Activated T-cell treated with anti-CD3 and anti-CD28 coated beads, Interleukin-2, amount 50 U/mL, for 72 hours (primary cell): ENCODE results near the gene CAPN13. TPM values are rescaled to one million over a fixed set of nuclear protein-coding genes. Genes with fewer than 3 reads are reported as not detected.
A peak's percentile ranks its signal among the peaks of the same experiment; 100 is the strongest.
"Not testable (repeated sequence)": the region's sequence is repeated elsewhere in the genome, so short reads cannot be mapped to it uniquely, and the experiment has no call there.

Experiments used
- ATAC-seq, 2 donors: fragments of 150-1000 bp; cut with Tn5 transposase; replicated peaks in 1 of 2; 2 replicates each; pipeline ENCODE4 v1.10.0; 2021; ENCODE audit warnings: moderate library complexity in 2 of 2, mild to moderate bottlenecking in 1 of 2
- DNase-seq, 2 donors: peaks; one replicate each; pipeline ENCODE4 v3.0.0; 2021 to 2022; ENCODE audit warnings: mixed read lengths in 1 of 2
- H3K27ac Mint-ChIP-seq: one replicate; pipeline ENCODE4 v1.8.0; 2022; ENCODE audit warnings: mild to moderate bottlenecking, moderate library complexity, mixed read lengths
- H3K27me3 Mint-ChIP-seq: one replicate; pipeline ENCODE4 v1.8.0; 2022; ENCODE audit warnings: low read depth, mixed read lengths
- H3K36me3 Mint-ChIP-seq, 2 donors: one replicate each; pipeline ENCODE4 v1.8.0; 2022; ENCODE audit warnings: mixed read lengths in 2 of 2, mild to moderate bottlenecking in 1 of 2; ENCODE audit not compliant: insufficient read depth in 2 of 2
- H3K4me1 Mint-ChIP-seq: one replicate; pipeline ENCODE4 v1.8.0; 2022; ENCODE audit warnings: low read depth, mixed read lengths
- H3K4me3 Mint-ChIP-seq, 2 donors: one replicate each; pipeline ENCODE4 v1.8.0; 2022; ENCODE audit warnings: mild to moderate bottlenecking in 2 of 2, mixed read lengths in 2 of 2, moderate library complexity in 2 of 2
- H3K9me3 Mint-ChIP-seq, 2 donors: one replicate each; pipeline ENCODE4 v1.8.0; 2022; ENCODE audit warnings: mixed read lengths in 2 of 2
- total RNA-seq, 2 donors: library from RNA; stranded (reverse); gene quantifications; one replicate each; pipeline ENCODE4 v1.2.3, GENCODE V29; 2022

Gene CAPN13
- total RNA-seq, 2 donors from 2014 or later = not detected

DNA sequence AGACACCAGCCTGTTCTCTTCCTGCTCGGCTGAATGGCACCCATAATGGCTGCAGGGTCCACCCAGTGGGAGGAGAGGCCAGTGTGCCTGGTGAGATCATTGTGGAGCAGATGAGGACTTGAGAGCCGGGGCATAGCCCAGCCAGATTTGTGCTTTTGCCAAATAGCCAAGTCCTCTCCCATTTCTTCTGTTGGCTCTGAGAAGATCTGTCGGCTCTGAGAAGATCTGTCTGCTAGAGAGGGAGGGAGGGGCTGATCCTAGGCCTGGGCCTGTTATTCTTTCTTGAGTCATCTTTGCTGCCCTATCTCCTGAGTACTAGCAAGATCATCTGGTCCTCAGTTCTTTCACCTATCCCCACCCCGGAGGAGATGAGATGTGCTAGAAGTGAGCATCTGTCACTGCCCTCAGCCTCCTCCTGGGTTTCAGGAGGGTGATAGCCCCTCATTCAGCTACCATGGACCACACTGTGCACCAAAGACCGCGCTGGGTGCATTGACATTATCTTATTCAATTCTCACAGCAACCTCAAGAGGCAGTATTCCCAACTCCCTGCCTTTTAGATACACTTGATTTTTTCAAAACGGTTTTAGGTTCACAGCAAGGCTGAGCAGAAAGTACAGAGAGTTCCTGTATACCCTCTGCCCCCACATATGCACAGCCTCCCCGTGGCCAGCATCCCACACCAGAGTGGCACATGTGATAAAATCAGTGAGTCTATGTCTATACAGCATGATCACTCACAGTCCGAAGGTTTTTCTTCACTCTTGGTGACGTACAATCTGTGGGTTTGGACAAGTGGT is 98.6 kb downstream of the CAPN13 start:
- ATAC-seq (no peak), DNase-seq (no peak)
- Mint-ChIP-seq H3K27me3 (no peaks in the 10 kb centered on the region), H3K27ac (no peak overlapping the region), H3K4me3 (no peak overlapping the region), H3K36me3 (no peaks in the 10 kb centered on the region), H3K4me1 (no peaks in the 10 kb centered on the region), H3K9me3 (no peaks in the 10 kb centered on the region)

DNA sequence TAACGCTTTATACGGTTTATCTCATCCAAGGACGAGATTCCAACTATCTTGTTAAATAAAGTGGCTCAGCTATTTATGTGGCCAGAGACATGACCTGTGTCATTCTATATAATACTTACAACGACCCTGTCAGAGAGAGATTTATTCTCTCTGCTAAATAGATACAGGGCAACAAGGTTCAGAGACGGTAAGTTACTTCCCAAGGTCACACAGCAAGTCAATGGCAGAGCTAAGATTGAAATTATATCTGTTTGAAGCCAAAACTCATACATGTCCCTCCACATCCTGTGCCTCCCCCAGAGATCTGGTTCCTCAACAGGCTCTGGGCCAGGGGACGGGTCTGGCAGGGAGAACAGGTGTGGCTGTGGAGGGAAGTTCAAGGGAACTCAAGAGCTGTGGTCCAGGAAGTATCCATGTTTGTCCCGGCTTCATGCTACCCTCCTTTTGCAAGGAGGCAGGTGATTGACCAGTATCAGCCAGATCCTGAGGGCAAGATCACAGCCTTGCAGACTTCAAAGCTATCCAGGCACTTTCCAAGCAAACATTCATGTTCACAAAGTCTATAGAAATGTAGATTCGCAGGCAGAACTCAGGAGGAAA is 99.8 kb downstream of the CAPN13 start:
- no peaks in the 10 kb centered on the region for H3K27me3 Mint-ChIP-seq
- ATAC-seq (no peak), DNase-seq (no peak)
- peaks cover 2 to 4% of the 10 kb centered on the region in 2 donors for H3K9me3 Mint-ChIP-seq
- no peak overlapping the region for H3K27ac Mint-ChIP-seq
- H3K4me3 Mint-ChIP-seq = no peak overlapping the region
- no peaks in the 10 kb centered on the region for H3K4me1 Mint-ChIP-seq
- peaks cover 5 to 7% of the 10 kb centered on the region in 2 donors for H3K36me3 Mint-ChIP-seq

DNA sequence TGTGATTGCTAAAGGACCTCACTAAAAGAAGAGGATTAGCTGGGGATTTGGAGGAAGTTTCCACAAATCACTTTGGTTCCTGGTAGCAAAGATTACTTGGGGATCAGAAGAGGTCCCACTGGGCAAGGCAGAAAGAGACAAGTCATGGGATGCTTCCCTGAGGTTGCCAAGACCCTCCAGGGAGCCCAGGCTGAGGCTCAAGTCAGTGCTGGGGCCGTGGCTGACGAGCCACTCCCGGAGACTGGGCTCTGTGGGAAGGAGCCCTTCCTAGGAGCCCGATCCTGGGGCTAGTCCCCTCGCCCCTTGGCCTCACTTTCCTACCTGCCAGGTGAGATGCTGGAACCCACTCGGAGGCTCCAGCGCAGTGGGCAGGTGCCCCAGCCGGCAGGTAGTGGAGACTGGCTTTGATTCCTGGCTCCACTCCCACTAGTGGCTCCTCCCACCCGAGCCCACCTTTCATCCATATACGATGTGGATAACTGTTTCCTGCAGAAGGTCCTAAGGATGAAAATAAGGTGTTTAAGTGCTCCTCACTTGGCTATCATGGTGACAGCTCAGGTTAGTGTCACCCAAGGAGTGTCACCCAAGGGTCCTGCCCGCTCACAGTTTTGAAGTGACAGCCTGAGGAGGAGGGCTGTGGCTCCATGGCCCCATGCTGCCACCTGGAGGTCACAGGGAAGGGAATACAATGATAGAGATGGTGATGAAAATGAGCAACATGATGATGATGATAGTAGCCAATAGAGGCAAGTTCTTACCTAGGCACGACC is 100.5 kb downstream of the CAPN13 start:
- H3K4me3 Mint-ChIP-seq = no peak overlapping the region
- H3K4me1 Mint-ChIP-seq = no peaks in the 10 kb centered on the region
- DNase-seq = peak; percentile 81 to 82

DNA sequence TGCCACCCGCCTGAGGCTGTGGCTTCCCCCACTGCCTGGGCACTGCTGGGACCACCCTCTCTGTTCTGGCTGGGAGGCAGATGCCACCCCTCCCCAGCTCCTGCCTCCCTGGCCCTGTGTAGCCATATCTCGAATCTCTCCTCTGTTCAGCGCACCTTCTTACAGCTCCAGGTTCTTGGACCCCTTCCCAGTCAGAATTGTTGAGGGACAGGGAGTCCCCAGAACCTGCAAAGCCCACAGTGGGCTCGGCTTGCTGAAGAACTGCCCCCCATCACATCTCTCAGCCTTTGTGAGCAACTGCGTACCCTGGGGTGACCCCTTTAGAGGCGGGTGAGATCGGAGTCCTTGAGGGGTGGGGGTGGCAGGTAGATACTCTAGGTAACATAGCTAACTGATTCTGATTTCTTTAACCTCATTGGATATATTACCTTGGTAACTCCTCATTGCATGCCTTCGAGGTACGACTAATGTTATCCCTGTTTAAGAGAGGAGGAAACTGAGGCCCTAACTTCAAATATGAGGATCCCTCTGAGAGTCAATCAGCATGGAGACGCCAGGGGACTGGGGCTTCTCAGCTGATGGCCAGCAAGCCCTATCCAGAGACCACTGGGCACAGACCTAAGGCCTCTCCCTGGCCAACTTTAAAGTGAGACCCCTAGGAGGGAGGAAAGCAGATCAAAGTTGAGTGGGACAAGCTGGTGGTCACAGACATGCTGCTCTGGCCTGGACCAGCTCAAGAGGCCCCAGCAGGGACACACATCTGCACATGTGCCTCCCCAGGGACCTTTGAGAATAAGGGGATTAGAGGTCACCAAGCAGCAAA is 101.3 kb downstream of the CAPN13 start:
- peaks cover 10% of the 10 kb centered on the region in 2 donors for H3K9me3 Mint-ChIP-seq
- H3K4me1 Mint-ChIP-seq = no peaks in the 10 kb centered on the region
- H3K36me3 Mint-ChIP-seq = peaks cover 13 to 16% of the 10 kb centered on the region in 2 donors
- ATAC-seq (no peak), DNase-seq (no peak)
- no peak overlapping the region for H3K27ac Mint-ChIP-seq
- H3K27me3 Mint-ChIP-seq = no peaks in the 10 kb centered on the region
- H3K4me3 Mint-ChIP-seq = no peak overlapping the region

More for the DNA sequence above, 100.5 kb downstream of the CAPN13 start:
- Mint-ChIP-seq H3K9me3 (peaks cover 9% of the 10 kb centered on the region in 2 donors), H3K36me3 (peaks cover 12 to 13% of the 10 kb centered on the region in 2 donors), H3K27me3 (no peaks in the 10 kb centered on the region), H3K27ac (no peak overlapping the region)
- peak; percentile 83 to 86 for ATAC-seq

DNA sequence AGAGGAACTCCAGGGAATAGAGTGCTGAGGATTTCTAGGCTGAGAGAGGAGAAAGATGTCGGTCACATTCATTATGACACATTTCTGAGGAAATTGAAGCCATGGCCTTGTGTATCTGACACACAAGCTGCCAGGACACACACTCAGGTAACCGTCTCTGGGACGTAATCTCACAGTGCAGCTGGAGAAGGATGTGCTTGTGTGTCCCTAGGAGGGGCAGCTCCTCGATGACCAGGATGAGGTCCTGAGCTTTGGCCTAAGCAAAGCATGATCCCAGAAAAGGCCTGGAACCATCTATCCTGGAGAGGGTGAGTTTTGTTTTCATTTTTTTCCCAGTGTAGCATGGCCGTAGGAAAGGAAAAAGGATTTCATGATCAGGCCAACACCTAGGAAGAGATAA is 102.2 kb downstream of the CAPN13 start:
- Mint-ChIP-seq H3K36me3 (peaks cover 13 to 16% of the 10 kb centered on the region in 2 donors), H3K27me3 (no peaks in the 10 kb centered on the region), H3K4me3 (no peak overlapping the region), H3K9me3 (peaks cover 11% of the 10 kb centered on the region in 2 donors), H3K27ac (no peak overlapping the region), H3K4me1 (no peaks in the 10 kb centered on the region)
- no peak for ATAC-seq
- no peak for DNase-seq

DNA sequence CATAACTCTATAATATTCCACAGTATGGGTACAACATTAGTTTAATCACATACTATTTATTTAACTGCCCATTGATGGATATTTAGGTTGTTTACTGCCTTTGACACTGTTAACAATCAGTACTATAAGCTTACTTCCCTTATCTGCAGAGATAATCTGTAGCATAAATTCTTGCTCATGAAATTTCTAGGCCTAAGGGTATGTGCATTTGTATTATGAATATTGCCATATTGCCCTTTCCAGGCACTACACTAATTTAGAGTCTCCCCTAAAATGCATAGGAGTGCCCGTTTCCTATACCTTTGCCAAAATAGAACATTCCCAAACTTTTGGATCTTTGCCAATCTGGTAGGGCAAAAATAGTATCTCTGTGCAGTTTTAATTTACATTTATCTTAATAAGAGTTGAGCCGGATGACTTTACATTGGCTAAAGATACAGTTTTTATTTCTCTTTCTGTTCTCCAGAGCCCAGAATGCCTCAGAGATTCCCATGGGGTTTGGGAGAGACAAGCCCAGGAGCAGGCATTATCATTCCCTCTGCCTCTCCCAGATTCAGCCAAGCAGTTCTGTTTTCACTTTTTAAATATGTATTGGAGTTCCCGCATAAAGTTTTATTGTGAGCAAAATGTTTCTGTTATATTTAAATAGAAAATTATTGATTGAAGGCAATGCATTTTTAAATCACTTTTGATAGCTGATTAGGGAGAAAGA is 102.8 kb downstream of the CAPN13 start:
- Mint-ChIP-seq H3K27ac (no peak overlapping the region), H3K36me3 (peaks cover 13 to 16% of the 10 kb centered on the region in 2 donors), H3K4me1 (no peaks in the 10 kb centered on the region), H3K27me3 (no peaks in the 10 kb centered on the region), H3K9me3 (peaks cover 11% of the 10 kb centered on the region in 2 donors), H3K4me3 (no peak overlapping the region)
- no peak for DNase-seq
- no peak for ATAC-seq

GRCh38 chr2:30702694-30703093 is 104.6 kb downstream of the CAPN13 start:
- peaks cover 11% of the 10 kb centered on the region in 2 donors for H3K9me3 Mint-ChIP-seq
- peaks cover 13 to 16% of the 10 kb centered on the region in 2 donors for H3K36me3 Mint-ChIP-seq
- DNase-seq = no peak
- H3K27me3 Mint-ChIP-seq = no peaks in the 10 kb centered on the region
- no peak for ATAC-seq
- H3K4me3 Mint-ChIP-seq = no peak overlapping the region
- no peak overlapping the region for H3K27ac Mint-ChIP-seq
- no peaks in the 10 kb centered on the region for H3K4me1 Mint-ChIP-seq

- Mint-ChIP-seq H3K4me1 (no peaks in the 10 kb centered on the region), H3K27ac (no peak overlapping the region), H3K27me3 (no peaks in the 10 kb centered on the region), H3K9me3 (peaks cover 11% of the 10 kb centered on the region in 2 donors), H3K4me3 (no peak overlapping the region), H3K36me3 (peaks cover 13 to 16% of the 10 kb centered on the region in 2 donors)
- DNase-seq (no peak), ATAC-seq (no peak)
Measured at GRCh38 chr2:30701782-30702181, 105.5 kb downstream of the CAPN13 start.

GRCh38 chr2:30697242-30698103 is 109.8 kb downstream of the CAPN13 start:
- not testable (repeated sequence) for ATAC-seq, H3K9me3 Mint-ChIP-seq, H3K4me3 Mint-ChIP-seq, H3K4me1 Mint-ChIP-seq, DNase-seq, H3K27ac Mint-ChIP-seq
- peaks cover 7 to 11% of the 10 kb centered on the region in 2 donors for H3K36me3 Mint-ChIP-seq
- peaks cover 15% of the 10 kb centered on the region for H3K27me3 Mint-ChIP-seq

GRCh38 chr2:30695749-30696148 is 111.5 kb downstream of the CAPN13 start:
- no peak for DNase-seq
- Mint-ChIP-seq H3K27me3 (peaks cover 15% of the 10 kb centered on the region), H3K4me3 (no peak overlapping the region), H3K27ac (no peak overlapping the region), H3K9me3 (no peaks in the 10 kb centered on the region), H3K4me1 (no peaks in the 10 kb centered on the region), H3K36me3 (no peaks in the 10 kb centered on the region)
- ATAC-seq = no peak

- Mint-ChIP-seq H3K4me1 (no peaks in the 10 kb centered on the region), H3K27me3 (peaks cover 15% of the 10 kb centered on the region), H3K36me3 (no peaks in the 10 kb centered on the region), H3K4me3 (no peak overlapping the region), H3K27ac (no peak overlapping the region), H3K9me3 (no peaks in the 10 kb centered on the region)
- DNase-seq = no peak
- ATAC-seq = no peak
Measured at GRCh38 chr2:30694286-30695055, 112.8 kb downstream of the CAPN13 start.
